AG09309 (cell line): ENCODE data around the gene PRR15L.

Experiments used
- DNase-seq: peaks from one replicate; pipeline ENCODE4 v3.0.0-alpha.2; 2010; ENCODE audit warnings: low read depth
- H3K4me3 ChIP-seq: 2 replicates; pipeline ENCODE4 v1.5.1; 2011; ENCODE audit warnings: mild to moderate bottlenecking, low read depth, low read length, moderate library complexity; ENCODE audit not compliant: control insufficient read depth
- TF ChIP-seq, protein P1 (sequence below): IDR thresholded peaks from 2 replicates; pipeline ENCODE4 v1.5.1; 2011; ENCODE audit warnings: mild to moderate bottlenecking, low read depth, low read length, inconsistent platforms; ENCODE audit not compliant: insufficient read depth, control insufficient read depth; ENCODE audit errors: missing control alignments

The PRR15L gene

DNA sequence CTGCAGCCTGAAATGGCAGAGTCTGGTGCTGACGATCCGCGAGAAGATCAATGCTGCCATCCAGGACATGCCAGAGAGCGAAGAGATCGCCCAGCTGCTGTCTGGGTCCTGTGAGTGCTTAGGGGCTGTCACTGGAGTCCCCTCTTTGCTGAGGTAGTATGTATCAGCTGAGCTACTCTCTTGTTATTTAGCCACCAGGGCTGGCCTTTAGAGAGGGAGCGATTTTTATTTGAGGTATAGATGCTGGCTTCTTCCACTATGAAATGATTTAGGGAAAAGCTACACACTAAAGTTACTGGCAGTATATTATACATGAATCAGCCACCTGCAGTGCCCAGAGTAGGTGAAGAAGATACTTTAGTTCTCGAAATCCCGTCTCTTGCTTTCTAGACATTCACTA, 15.9 kb upstream of the PRR15L start:
- H3K4me3 ChIP-seq, result no peak overlapping the region
- DNase-seq, result no peak
- TF ChIP-seq, protein P1, sequence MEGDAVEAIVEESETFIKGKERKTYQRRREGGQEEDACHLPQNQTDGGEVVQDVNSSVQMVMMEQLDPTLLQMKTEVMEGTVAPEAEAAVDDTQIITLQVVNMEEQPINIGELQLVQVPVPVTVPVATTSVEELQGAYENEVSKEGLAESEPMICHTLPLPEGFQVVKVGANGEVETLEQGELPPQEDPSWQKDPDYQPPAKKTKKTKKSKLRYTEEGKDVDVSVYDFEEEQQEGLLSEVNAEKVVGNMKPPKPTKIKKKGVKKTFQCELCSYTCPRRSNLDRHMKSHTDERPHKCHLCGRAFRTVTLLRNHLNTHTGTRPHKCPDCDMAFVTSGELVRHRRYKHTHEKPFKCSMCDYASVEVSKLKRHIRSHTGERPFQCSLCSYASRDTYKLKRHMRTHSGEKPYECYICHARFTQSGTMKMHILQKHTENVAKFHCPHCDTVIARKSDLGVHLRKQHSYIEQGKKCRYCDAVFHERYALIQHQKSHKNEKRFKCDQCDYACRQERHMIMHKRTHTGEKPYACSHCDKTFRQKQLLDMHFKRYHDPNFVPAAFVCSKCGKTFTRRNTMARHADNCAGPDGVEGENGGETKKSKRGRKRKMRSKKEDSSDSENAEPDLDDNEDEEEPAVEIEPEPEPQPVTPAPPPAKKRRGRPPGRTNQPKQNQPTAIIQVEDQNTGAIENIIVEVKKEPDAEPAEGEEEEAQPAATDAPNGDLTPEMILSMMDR, result no peak

DNA sequence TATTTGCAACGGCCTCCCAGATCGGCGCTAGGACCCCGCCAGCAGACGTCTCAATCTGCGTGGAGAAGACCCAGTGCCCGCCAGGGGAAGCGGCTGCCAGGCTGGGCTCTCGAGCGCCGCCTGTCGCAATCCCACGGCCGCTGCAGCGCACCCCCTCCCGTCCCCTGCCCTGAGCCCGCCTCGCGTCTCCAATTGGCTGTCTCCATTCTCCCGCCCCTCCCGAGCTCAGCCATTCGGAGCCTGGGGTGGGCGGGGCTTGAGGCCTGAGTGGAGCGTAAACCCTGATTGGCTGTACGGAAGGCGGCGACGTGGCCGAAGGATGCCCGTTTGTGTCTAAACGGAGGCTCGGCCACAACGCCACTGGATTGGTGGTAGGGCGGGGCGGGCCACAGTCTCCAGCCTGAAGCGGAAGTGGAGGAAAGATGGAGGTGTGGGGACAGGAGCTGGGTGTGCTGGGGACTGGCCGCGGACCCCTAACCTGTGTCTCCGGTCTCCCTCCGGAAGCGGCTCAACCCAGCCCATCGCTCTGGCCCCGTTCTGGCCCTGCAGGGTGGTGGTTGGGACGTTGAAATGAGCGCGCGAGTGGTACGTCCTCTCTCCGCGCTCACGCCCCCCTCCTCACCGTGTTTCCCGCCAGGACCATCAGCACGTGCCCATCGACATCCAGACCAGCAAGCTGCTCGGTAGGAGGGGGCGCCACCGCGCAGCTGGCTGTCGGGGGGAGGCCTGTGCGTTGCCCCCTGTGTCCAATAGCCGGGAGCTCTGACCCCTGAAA, 13.2 kb upstream of the PRR15L start, which contains the start of gene CDK5RAP3:
TSS of gene CDK5RAP3 (plus strand) at position 389 of the 775 bp plus-strand sequence. CDS start at position 423, 34 bp downstream.
- TF ChIP-seq, protein P1, result peak; percentile 87
- peak; percentile 93 for DNase-seq
- H3K4me3 ChIP-seq, result peak within 1 kb of the TSS; percentile 96

DNA sequence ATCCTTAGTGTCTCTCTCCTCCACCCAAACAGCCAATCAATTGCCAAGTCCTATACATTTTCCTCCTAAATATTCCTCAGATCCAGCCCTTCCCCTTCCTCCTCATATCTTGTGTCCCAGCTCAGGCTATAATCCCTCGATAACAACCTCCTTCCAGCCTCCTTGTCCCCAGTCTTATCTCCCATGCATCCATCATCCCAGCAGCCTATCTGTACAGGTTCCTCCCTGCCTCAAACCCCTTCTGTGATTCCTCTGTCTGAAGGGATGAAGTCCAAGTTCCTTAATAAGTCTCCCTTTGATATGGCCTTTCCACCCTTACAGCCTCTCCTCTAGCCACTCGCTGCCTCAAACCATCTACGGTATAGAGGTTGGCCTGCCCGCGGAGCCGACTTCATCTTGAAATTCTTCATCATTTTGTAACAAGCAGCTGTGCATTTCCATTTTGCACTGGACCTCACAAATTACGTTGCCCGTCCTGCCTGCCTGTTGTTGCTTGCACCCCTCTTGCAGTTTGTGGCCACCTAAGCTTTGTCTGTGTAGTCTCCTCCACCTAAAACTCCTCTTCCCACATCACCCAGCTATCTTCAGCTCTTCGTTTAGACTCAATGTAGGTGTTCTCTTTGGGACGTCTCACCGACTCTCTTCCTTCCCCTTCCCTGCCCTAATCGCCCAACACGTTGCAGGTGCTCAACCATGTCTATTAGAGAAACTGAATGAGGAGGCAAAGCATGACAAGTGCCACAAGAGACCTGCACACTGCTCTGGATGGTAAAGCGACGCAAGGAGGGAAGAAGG, 12.4 kb upstream of the PRR15L start:
- H3K4me3 ChIP-seq, result no peak overlapping the region
- TF ChIP-seq, protein P1, result no peak

DNA sequence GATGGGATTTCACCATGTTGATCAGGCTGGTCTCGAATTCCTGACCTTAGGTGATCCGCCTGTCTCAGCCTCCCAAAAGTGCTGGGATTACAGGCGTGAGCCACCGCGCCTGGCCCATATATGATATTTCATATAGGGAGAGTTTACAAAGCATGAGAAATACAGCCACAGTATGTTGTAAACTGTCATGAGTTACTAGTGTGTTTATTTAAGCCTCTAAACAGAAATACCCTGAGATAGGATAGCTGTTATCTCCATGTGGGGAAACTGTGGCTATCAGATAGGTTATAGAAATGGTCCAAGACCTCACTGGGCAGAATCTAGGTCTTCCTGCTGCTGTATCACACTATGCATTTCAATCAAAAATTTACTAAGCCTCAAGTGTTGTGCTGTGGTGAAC, 11.2 kb upstream of the PRR15L start:
- no peak overlapping the region for H3K4me3 ChIP-seq
- TF ChIP-seq, protein P1, result no peak
- no peak for DNase-seq

More for the DNA sequence above, 12.4 kb upstream of the PRR15L start:
- no peak for DNase-seq

DNA sequence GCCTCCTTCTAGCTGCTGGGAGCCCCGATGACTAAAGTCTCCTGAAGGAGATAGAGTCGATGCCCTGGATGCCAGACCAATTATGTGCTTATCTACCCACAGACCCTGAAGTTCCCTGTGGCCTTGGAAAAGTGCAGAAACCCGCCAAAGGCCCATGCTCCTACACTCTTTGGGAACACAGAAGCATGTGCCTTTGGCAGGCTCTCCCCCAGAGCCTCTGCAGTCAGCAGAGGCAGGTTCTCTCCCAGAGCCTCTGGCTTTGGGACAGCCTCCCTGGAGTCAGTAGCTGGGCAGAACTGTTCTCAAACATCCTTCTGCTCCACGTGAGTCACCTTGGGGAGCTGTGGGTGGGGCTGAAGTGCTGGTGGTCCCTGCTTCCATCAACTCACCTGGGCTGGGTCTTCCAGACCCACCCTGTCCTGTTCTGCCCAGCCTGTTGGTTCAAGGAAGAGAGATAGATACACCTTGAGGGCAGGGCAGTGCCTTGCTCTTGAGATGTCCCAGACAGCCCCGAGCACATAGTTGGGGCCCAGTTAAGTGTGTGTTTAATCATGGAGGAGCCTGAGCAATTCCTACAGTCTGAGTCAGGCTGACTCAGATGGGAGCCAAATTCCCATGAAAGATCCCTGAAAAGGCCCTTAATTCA, 10.0 kb upstream of the PRR15L start:
- TF ChIP-seq, protein P1, result no peak
- H3K4me3 ChIP-seq, result no peak overlapping the region
- peak; percentile 50 for DNase-seq

DNA sequence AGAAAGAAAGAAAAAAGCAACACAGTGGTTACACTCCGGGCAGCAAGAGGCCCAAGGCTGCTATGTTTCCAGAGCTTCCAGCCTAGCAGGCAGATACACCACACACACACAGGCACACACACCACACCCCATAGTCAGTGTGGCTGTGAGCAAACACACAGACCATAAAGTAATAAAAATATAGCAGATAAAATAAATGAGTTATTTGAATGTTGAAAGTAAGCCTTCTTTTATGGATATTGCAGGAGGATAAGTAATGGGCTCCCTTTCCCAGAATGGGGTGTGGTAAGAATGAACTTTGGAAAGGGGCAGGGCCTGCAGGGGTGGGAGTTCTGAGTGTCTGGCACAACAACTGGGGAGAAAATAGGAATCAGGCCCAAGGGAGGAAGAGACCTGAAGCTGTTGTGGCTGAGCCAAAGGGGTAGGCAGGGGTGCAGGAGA, 8.4 kb upstream of the PRR15L start:
- H3K4me3 ChIP-seq, result no peak overlapping the region
- TF ChIP-seq, protein P1, result no peak
- DNase-seq, result peak; percentile 49
